Hepatocyte (in vitro differentiated cells): ENCODE data around the gene RBM14. TPM values are rescaled to one million over a fixed set of nuclear protein-coding genes. Genes with fewer than 3 reads are reported as not detected.
"Not testable (repeated sequence)": the region's sequence is repeated elsewhere in the genome, so short reads cannot be mapped to it uniquely, and the experiment has no call there.

Source experiments
- DNase-seq: peaks from one replicate; pipeline ENCODE4 v3.0.0-alpha.2; 2016; ENCODE audit warnings: low spot score
- H2AFZ ChIP-seq: fragments of 200-600 bp; sonication (generic); 2 replicates; pipeline ENCODE4 v1.6.0; 2016; ENCODE audit warnings: antibody characterized with exemption, mild to moderate bottlenecking
- H3K27ac ChIP-seq: fragments of 200-600 bp; sonication (generic); 2 replicates; pipeline ENCODE4 v1.5.1; 2016; ENCODE audit warnings: mild to moderate bottlenecking
- H3K27me3 ChIP-seq: fragments of 200-600 bp; sonication (generic); 2 replicates; pipeline ENCODE4 v1.6.1; 2016
- H3K36me3 ChIP-seq: fragments of 200-600 bp; sonication (generic); replicated peaks from 2 replicates; pipeline ENCODE4 v1.5.1; 2016; ENCODE audit warnings: low read depth; ENCODE audit not compliant: insufficient read depth
- H3K4me1 ChIP-seq: fragments of 200-600 bp; sonication (generic); 2 replicates; pipeline ENCODE4 v1.5.1; 2016; ENCODE audit warnings: mild to moderate bottlenecking, moderate library complexity; ENCODE audit not compliant: insufficient read depth
- H3K4me2 ChIP-seq: fragments of 200-600 bp; sonication (generic); 2 replicates; pipeline ENCODE4 v1.6.0; 2016
- H3K4me3 ChIP-seq: fragments of 200-600 bp; sonication (generic); 2 replicates; pipeline ENCODE4 v1.5.1; 2016; ENCODE audit warnings: mild to moderate bottlenecking
- H3K79me2 ChIP-seq: fragments of 200-600 bp; sonication (generic); 2 replicates; pipeline ENCODE4 v1.6.0; 2017; ENCODE audit warnings: mild to moderate bottlenecking
- H3K9me2 ChIP-seq: fragments of 200-600 bp; sonication (generic); replicated peaks from 2 replicates; pipeline ENCODE4 v1.6.0; 2017; ENCODE audit warnings: mild to moderate bottlenecking; ENCODE audit not compliant: insufficient read depth
- H3K9me3 ChIP-seq: fragments of 200-600 bp; sonication (generic); 2 replicates; pipeline ENCODE4 v1.5.1; 2016; ENCODE audit warnings: low read depth, mild to moderate bottlenecking
- H4K20me1 ChIP-seq: fragments of 200-600 bp; sonication (generic); 2 replicates; pipeline ENCODE4 v1.6.0; 2016; ENCODE audit warnings: mild to moderate bottlenecking; ENCODE audit not compliant: insufficient read depth, poor library complexity, severe bottlenecking
- EZH2 ChIP-seq: fragments of 200-600 bp; sonication (generic); IDR thresholded peaks from 2 replicates; pipeline ENCODE4 v1.6.1; 2016; ENCODE audit warnings: antibody characterized with exemption, mild to moderate bottlenecking, borderline replicate concordance
- EZH2phosphoT487 ChIP-seq: fragments of 200-600 bp; sonication (generic); IDR thresholded peaks from one replicate; pipeline ENCODE4 v1.6.1; 2018; ENCODE audit warnings: antibody characterized with exemption, mild to moderate bottlenecking, low read depth, moderate library complexity; ENCODE audit not compliant: unreplicated experiment, severe bottlenecking
- WGBS: methylation state at CpG from one replicate; pipeline ENCODE4 v1.1.6; 2016; ENCODE audit warnings: low lambda C conversion rate; ENCODE audit errors: missing lambda C conversion rate; 5-methylcytosine and 5-hydroxymethylcytosine counted together
- polyA plus RNA-seq: library from polyadenylated mRNA; unstranded; fragments of >200 nt; fragmentation: Nextera tagmentation; extraction: Ambion mirVana; gene quantifications from 2 replicates; pipeline ENCODE4 v1.2.1, GENCODE V29; 2016
- total RNA-seq: library from RNA; depleted of rRNA; stranded (reverse); fragments of >200 nt; gene quantifications from 2 replicates; pipeline ENCODE4 v1.2.3, GENCODE V29; 2014
- TF ChIP-seq, protein P1 (sequence below): fragments of 200-600 bp; sonication (generic); IDR thresholded peaks from 2 replicates; pipeline ENCODE4 v1.5.1; 2016; ENCODE audit warnings: antibody characterized with exemption, mild to moderate bottlenecking; ENCODE audit not compliant: poor library complexity

Gene RBM14
- total and polyA plus RNA-seq, 2 experiments from 2014 or later, result 29.5 to 70.7 TPM

DNA sequence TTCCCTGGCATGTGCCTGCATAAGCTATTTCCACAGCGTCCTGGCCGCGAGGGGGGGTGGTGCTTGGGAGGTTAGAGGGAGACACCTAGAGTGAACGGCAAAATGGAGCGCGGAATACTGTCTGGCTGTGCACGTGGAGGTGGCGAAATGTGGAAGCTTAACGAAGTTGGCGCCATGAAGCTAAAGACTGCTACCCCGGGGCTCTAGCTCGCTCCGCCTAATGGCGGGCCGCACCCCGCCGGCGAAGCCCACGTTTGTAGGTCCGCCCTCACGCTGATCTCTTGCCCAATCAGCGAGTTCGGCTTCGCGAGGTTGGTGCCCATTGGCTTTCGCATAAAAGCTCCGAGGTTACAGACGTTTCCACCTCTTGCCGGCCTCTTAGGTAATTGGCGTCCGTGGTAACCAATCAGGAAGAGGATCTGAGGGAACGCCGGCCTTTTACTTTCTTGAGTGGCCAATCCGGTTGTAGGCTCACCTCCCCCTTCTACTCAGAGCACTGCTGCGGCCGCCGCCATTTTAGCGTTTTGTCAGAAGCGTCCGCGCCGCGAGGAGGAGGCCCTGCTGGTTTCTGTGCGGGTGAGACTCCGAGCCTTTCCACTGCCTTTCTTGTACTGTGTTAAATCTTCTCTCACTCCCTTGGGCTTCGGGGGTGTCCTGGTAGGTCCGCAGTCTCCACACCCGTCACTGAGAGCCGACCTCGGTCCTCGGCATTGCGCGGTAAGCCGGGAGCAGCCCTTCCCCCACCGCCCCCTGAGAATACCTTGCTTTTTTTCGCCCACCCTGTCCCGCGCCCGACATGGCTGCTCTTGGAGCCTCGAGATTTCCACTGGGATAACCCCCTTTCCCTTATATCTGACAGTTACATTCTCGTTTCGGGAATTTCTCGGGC is 22.0 kb downstream of the RBM14 start, which contains the start of gene RBM4:
Gene RBM4, plus strand, starts transcription at position 527 of the 889 bp plus-strand sequence. CDS start 1,009 bp downstream, outside the sequence.
- H4K20me1 ChIP-seq, result peaks cover 50% of the 10 kb centered on the region
- DNase-seq, result peak; percentile 99

GRCh38 chr11:66639066-66639813 is 22.8 kb downstream of the RBM14 start:
- peak overlapping the region; percentile 96 for H3K4me2 ChIP-seq
- 6% methylated on average over 27 of the region's 27 CpGs for WGBS
- H4K20me1 ChIP-seq, result peaks cover 57% of the 10 kb centered on the region
- TF ChIP-seq EZH2phosphoT487 (no peak), EZH2 (no peak)
- TF ChIP-seq, protein P1, sequence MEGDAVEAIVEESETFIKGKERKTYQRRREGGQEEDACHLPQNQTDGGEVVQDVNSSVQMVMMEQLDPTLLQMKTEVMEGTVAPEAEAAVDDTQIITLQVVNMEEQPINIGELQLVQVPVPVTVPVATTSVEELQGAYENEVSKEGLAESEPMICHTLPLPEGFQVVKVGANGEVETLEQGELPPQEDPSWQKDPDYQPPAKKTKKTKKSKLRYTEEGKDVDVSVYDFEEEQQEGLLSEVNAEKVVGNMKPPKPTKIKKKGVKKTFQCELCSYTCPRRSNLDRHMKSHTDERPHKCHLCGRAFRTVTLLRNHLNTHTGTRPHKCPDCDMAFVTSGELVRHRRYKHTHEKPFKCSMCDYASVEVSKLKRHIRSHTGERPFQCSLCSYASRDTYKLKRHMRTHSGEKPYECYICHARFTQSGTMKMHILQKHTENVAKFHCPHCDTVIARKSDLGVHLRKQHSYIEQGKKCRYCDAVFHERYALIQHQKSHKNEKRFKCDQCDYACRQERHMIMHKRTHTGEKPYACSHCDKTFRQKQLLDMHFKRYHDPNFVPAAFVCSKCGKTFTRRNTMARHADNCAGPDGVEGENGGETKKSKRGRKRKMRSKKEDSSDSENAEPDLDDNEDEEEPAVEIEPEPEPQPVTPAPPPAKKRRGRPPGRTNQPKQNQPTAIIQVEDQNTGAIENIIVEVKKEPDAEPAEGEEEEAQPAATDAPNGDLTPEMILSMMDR, result peak; percentile 13
- no peaks in the 10 kb centered on the region for H3K27me3 ChIP-seq
- H3K27ac ChIP-seq, result peak overlapping the region; percentile 90
- H3K4me3 ChIP-seq, result peak overlapping the region; percentile 72
- peaks cover 91% of the 10 kb centered on the region for H3K79me2 ChIP-seq
- no peaks in the 10 kb centered on the region for H3K9me2 ChIP-seq
- peaks cover 3% of the 10 kb centered on the region for H3K36me3 ChIP-seq
- H3K4me1 ChIP-seq, result peaks cover 42% of the 10 kb centered on the region
- H3K9me3 ChIP-seq, result no peaks in the 10 kb centered on the region
- peak; percentile 60 for DNase-seq
- no peak overlapping the region for H2AFZ ChIP-seq

More for the DNA sequence above, 22.0 kb downstream of the RBM14 start, which contains the start of gene RBM4:
- H3K4me2 ChIP-seq, result peak within 1 kb of the TSS; percentile 96
- H3K36me3 ChIP-seq, result no peaks in the 10 kb centered on the region
- peaks cover 34% of the 10 kb centered on the region for H3K4me1 ChIP-seq
- no peaks in the 10 kb centered on the region for H3K9me3 ChIP-seq
- no peaks in the 10 kb centered on the region for H3K9me2 ChIP-seq
- no peak within 1 kb of the TSS for H2AFZ ChIP-seq
- peak within 1 kb of the TSS; percentile 72 for H3K4me3 ChIP-seq
- H3K27ac ChIP-seq, result peak within 1 kb of the TSS; percentile 90
- WGBS, result 1% methylated on average over 59 of the region's 63 CpGs
- H3K79me2 ChIP-seq, result peaks cover 91% of the 10 kb centered on the region
- TF ChIP-seq EZH2phosphoT487 (no peak), EZH2 (no peak)
- TF ChIP-seq, protein P1, result no peak
- H3K27me3 ChIP-seq, result no peaks in the 10 kb centered on the region

- peak overlapping the region; percentile 47 for H3K4me3 ChIP-seq
- not testable (repeated sequence) for H3K27ac ChIP-seq, H3K27me3 ChIP-seq, H2AFZ ChIP-seq, H3K36me3 ChIP-seq, H3K9me2 ChIP-seq, DNase-seq, H3K9me3 ChIP-seq
- peak overlapping the region; percentile 96 for H3K4me2 ChIP-seq
- peaks cover 48% of the 10 kb centered on the region for H3K4me1 ChIP-seq
- peaks cover 59% of the 10 kb centered on the region for H4K20me1 ChIP-seq
- H3K79me2 ChIP-seq, result peaks cover 91% of the 10 kb centered on the region
- WGBS, result 49% methylated on average over 10 of the region's 10 CpGs
Observed at GRCh38 chr11:66639814-66640340, 23.4 kb downstream of the RBM14 start.
